Activated naive CD4-positive, alpha-beta T cell treated with anti-CD3 and anti-CD28 coated beads, Interleukin-2, amount 10 ng/mL, durations not matched to agents 7 days and 5 days (primary cell): ENCODE results near the gene ZBTB17.
"Not testable (repeated sequence)": the region's sequence is repeated elsewhere in the genome, so short reads cannot be mapped to it uniquely, and the experiment has no call there.

ENCODE experiments used
- CTCF ChIA-PET: fragments of 350-600 bp; sonication (Branson Sonifier 250); formaldehyde crosslinking; loops from one replicate; lab custom pipeline; 2021; ENCODE audit warnings: antibody characterized with exemption; lab: Charles Lee
- DNase-seq: peaks from one replicate; pipeline ENCODE4 v3.0.0-alpha.2; 2020
- H3K27ac Mint-ChIP-seq: one replicate; pipeline ENCODE4 v1.8.0; 2021; ENCODE audit warnings: mild to moderate bottlenecking, moderate library complexity, mixed read lengths
- H3K27me3 Mint-ChIP-seq: one replicate; pipeline ENCODE4 v1.8.0; 2021; ENCODE audit warnings: mild to moderate bottlenecking, mixed read lengths
- H3K36me3 Mint-ChIP-seq: one replicate; pipeline ENCODE4 v1.8.0; 2021; ENCODE audit warnings: mixed read lengths
- H3K4me1 Mint-ChIP-seq: one replicate; pipeline ENCODE4 v1.8.0; 2021; ENCODE audit warnings: mixed read lengths
- H3K4me3 Mint-ChIP-seq: one replicate; pipeline ENCODE4 v1.8.0; 2021; ENCODE audit warnings: mild to moderate bottlenecking, moderate library complexity, mixed read lengths
- H3K9me3 Mint-ChIP-seq: one replicate; pipeline ENCODE4 v1.8.0; 2021; ENCODE audit warnings: mixed read lengths

Gene ZBTB17

GRCh38 chr1:15899266-15899665, 76.6 kb downstream of the ZBTB17 start:
- CTCF ChIA-PET, result no interaction called here
- H3K36me3 Mint-ChIP-seq, result peaks cover 19% of the 10 kb centered on the region

DNA sequence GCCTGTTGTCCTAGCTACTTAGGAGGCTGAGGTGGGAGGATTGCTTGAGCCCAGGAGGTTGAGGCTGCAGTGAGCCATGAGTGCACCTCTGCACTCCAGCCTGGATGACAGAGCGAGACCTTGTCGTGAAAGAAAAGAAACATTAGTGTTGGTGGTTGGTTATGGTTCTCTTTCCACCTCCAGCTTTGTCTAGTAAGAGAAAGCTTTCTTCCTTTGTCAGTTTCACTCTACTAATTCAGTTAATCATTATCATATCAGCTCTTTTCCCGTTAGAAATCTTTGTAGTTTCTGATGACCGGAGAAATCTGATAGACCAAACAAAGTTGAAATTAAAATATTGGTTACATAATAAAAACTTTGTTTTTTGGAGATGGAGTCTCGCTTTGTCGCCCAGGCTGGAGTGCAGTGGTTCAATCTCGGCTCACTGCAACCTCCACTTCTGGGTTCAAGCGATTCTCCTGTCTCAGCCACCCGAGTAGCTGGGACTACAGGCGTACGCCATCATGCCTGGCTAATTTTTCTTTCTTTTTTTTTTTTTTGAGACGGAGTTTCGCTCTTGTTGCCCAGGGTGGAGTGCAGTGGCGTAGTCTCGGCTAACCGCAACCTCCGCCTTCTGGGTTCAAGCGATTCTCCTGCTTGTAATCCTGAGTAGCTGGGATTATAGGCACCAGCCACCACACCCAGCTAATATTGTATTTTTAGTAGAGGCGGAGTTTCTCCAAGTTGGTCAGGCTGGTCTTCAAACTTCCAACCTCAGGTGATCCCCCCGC, 78.9 kb downstream of the ZBTB17 start:
- DNase-seq, H3K9me3 Mint-ChIP-seq, H3K27me3 Mint-ChIP-seq, H3K4me3 Mint-ChIP-seq, CTCF ChIA-PET, H3K27ac Mint-ChIP-seq: not testable (repeated sequence)
- Mint-ChIP-seq H3K4me1 (peaks cover 21% of the 10 kb centered on the region), H3K36me3 (peaks cover 29% of the 10 kb centered on the region)

More at GRCh38 chr1:15899266-15899665, 76.6 kb downstream of the ZBTB17 start:
- no peak overlapping the region for H3K27ac Mint-ChIP-seq
- DNase-seq, result no peak
- no peak overlapping the region for H3K4me3 Mint-ChIP-seq
- peaks cover 7% of the 10 kb centered on the region for H3K4me1 Mint-ChIP-seq
- no peaks in the 10 kb centered on the region for H3K9me3 Mint-ChIP-seq
- no peaks in the 10 kb centered on the region for H3K27me3 Mint-ChIP-seq

DNA sequence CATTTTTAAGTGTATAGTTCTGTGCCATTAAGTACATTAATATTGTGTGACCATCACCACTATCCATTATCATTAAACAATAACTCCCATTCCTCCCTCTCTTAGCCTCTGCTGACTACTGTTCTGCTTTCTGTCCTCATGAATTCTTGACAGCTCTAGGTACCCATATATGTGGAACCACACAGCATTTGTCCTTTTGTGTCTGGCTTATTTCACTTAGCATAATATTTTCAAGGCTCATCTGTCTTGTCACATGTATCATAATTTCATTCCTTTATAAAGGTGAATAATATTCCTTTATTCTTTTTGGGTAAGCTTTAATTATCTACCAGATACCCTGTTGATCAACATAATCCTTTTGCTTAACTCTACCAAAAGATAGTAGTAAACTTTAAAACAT, 80.7 kb downstream of the ZBTB17 start:
- no peak overlapping the region for H3K4me3 Mint-ChIP-seq
- CTCF ChIA-PET, result no interaction called here

DNA sequence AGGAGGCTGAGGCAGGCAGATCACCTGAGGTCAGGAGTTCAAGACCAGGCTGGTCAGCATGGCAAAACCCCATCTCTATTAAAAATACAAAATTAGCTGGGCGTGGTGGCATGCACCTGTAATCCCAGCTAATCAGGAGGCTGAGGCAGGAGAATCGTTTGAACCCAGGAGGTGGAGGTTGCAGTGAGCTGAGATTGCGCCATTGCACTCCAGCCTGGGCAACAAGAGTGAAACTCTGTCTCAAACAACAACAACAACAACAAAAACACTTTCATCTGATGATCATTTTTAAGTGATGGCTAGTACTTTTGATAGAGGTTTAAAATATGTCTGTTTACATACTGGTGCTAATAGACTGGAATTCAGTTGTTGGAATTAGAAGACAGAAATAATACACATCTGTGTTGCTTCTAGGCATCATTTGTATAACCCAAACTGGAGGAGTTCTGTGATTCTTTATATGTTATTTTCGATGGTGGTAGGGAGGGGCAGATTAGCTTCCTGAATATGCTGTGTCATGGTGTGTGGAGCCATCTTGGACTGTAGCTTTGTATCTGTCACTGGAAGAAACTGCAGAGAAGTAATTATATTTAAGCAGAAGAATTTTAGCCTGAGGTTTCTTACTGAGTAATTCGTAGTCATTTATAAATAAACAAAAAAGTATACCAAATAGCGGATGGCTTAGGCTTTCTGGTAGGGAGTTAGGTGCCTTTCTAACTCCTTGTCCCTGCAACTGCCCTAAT, 82.9 kb downstream of the ZBTB17 start:
- DNase-seq, CTCF ChIA-PET, H3K27ac Mint-ChIP-seq: not testable (repeated sequence)

More for the DNA sequence above, 80.7 kb downstream of the ZBTB17 start:
- Mint-ChIP-seq H3K4me1 (peaks cover 21% of the 10 kb centered on the region), H3K27me3 (no peaks in the 10 kb centered on the region), H3K9me3 (no peaks in the 10 kb centered on the region), H3K36me3 (peaks cover 29% of the 10 kb centered on the region), H3K27ac (no peak overlapping the region)
- no peak for DNase-seq

More for the DNA sequence above, 82.9 kb downstream of the ZBTB17 start:
- not testable (repeated sequence) for H3K4me3 Mint-ChIP-seq, H3K9me3 Mint-ChIP-seq, H3K27me3 Mint-ChIP-seq
- peaks cover 31% of the 10 kb centered on the region for H3K36me3 Mint-ChIP-seq
- H3K4me1 Mint-ChIP-seq, result peaks cover 16% of the 10 kb centered on the region
